Umbilical cord (tissue), 2 donors: ENCODE measurements around the gene USP21. TPM values are rescaled to one million over a fixed set of nuclear protein-coding genes. Genes with fewer than 3 reads are reported as not detected.

Experiments used
- DNase-seq: peaks from one replicate; pipeline ENCODE4 v3.0.0-alpha.2; 2015; ENCODE audit warnings: low spot score
- total RNA-seq: library from RNA; depleted of rRNA; stranded (reverse); fragments of >200 nt; gene quantifications from one replicate; pipeline ENCODE4 v1.2.3, GENCODE V29; 2014; ENCODE audit warnings: low replicate concordance; ENCODE audit not compliant: insufficient read depth

The USP21 gene
- total RNA-seq, 1 donor from 2014 or later: 30.1 TPM

DNA sequence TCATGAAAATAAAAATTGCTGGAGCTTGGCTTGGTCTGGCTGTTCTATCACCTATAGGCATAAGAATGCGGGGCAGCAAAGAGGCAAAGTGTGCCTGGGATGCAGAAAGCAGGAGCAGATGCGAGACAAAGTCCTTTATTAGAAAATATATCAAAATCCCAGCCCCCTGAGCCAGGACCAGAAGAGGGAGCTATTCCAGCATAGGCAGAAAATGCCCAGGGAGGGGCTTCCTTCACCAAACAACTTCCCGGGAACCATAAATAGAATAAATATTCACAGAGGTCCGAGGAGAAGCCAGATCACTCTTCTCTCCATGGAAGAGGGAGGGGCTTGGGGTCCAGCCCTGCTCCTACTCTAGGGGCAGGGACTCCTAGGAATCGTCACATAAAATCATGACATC is 11.9 kb downstream of the USP21 start:
- no peak for DNase-seq

DNA sequence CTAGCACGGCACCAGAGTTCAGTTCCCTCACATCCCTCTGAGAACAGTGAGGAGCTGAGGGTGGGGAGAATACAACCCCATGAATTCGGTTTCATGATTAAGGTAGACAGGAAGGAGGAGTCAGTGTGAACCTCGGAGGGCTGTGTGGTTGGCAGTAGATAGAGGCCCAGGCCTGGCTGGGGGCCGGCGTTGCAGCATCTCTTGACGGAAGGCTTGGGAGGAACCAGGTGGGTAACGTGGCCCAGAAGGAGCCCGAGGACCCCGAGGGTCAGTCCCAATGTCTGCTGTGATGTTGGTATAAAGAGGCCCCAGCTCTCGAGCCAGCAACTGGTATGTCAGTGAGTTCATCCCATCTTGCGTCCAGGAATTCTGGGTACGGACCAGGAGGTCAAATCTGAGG is 12.4 kb downstream of the USP21 start:
- no peak for DNase-seq

DNA sequence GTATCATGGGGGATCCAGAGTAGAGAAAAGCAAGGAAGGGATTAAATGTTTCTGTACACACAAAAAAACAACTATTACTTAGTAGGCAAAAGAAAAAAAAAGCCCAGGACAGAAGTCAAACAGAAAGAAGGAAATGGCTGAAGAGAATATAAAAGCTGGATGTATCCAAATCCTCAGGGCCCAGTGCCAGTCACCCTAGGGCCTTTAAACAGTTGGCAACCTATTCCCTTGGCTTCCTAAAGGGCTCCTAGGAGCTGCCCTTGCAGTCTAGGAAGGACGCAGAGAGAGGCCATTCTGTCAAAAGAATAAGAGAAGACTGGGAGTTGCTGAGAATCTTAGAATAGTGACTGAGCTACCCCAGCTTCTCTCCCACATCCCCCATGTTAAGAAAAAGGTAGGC is 13.0 kb downstream of the USP21 start:
- DNase-seq: no peak

DNA sequence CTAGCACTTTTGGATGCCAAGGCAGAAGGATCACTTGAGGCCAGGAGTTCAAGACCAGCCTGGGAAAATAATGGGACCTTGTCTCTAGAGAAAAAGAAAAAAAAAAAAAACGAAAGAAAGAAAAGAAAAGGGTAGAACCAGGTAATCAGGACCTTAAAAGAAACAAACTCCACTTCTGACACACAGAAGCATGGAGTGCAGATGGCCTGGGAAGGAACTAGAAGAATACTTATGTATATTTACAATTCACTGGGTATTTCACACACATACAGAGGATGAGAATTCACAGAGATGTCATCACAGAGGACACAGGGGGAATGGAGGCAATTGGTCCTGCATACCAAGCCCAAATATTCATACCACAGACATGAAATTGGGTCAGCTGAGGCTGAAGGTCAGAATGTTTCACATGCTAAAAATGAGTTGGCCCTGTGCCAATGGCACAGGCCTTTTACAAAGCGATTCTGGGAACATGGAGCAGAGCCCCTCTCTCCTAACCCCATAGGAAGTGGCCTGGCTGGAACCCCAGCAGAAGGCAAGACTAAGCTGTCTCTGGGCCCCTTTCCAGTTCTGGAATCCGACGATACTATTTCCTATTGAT is 13.6 kb downstream of the USP21 start:
- no peak for DNase-seq

DNA sequence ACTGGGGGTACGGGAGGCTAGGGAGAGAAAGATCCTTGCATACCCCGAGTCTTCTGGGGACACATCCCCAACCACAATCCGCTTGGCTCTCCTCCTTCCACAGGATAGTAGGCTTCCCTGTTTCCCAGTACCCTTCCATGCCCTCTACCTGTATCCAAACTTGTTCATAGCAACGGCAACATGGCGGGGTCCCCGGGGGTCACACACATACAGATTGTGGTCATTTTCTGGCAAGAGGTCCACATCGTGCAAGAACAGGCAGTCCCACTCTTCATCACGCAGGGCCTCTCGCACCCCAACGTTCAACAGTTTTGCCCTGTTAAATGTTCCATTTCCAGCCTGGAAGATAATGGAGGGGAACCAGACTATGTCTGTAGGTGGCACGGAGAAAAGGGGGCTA is 14.4 kb downstream of the USP21 start:
- DNase-seq: no peak

DNA sequence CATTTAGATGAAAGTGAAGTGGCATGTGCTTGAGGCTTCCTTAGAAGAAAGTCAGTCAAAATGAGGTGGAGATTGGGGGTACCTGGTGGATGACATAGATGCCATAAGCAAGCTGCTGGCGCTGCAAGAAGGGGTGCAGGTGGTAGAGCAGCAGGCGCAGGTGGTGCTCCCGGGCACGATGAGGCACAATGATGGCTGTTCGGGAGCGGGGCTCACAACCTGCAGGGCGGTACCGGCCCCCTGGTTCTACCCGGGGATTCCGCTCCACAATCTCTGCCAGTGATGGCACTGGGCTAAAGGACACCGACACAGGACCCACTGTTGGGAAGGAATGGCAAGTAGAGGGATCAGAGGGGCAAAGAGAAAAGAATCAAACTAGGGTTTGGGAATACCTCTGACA is 15.6 kb downstream of the USP21 start:
- no peak for DNase-seq

DNA sequence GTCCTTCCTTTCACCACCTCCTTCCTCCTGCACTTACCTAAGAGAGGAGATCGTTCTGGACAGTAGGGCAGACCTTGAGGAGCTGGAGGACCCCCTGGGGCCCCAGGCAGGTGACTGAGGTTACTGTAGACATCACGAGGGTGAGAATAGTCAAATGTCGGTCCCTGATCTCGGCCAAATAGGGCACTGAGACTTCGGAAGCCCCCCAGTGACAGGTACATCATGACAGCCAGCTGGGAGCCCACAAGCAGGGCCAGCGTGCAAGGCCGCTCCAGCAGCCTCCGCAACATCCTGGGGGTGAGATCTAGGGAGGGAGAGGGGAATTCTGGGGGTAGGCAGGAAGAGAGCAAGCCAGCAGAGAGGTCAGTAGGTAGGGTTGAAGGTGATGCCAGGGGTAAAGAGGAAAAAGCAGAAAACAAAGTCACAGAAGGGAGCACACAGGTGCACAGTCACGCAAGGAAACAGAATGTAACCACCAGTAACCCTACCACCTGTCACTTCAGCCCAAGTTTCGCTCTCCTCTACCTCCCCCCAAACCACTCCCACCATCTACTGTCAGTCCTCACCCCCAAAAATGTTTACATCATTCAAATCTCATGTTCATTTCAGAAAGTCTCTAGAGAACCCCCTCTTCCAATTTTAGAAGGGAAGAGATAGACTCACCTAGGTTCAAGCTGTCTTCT is 16.6 kb downstream of the USP21 start:
- no peak for DNase-seq

DNA sequence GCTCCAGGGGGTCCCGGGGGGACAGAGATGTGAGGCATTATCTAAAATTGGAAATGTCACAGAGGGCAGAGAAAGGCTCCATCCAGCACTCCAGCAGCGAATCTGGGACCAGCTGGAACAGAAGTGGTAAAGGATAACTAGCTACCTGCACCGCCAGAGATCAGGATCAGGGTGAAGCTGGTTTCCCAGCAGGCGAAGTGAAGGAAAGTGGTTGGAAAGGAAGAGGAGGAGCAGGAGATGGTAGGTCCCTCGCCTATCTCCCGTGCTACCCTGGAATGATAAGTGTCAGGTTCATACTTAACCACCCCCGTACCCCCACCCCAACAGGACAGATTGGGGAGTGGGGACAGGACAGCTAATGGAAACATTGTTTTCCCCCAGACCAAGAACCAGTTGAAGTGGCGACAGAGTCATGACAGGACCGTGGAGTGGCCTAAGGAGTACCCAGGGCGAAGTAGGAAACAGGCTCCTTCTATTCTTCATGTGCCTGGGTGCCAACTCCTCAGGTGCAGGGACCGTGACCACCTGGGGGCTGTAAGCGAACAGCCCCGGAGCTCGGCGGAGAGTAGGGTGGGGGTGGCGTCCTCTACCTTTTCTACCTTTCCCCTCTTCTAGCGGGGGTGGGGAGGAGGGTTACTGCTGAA is 17.3 kb downstream of the USP21 start:
- DNase-seq: no peak

DNA sequence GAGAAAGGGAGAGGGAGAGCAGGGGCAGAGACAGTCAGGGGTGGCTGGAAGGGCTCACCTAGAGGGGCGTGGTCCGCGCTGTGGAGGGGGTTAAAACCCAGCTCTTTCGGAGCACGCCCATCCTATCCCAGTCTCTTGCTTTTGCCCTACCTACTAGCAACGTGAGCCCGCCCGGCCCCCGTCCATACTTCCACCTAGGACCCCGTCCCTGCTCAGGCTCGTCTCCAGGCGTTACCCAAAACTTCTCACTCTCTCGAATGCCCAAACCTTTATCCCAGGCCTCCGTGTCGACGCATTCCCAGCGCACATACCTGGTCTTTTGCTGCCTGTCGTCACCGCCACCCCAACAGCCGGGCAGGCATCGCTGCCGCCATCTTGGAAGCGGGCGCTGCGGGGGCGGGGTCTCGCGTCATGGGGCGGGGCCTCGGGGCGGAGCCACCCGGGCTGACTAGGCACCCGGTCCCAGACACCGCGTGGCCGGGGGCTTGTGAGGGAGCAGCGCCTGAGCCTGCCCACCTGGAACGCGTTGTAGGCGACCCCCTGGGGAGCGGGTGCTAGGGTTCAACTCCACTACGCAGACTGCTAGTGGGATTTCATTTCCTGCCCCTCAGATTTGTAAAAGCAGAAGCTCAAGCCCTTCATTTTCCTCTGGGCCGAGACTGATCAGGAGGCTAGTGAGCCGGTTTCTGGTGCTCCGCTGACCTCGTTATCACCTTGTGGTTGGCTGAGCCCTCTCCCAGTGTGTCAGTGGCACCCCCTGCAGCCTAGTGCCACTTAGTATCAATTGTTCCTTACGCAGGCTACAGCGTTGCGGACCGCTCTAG is 18.0 kb downstream of the USP21 start, which contains the start of gene B4GALT3:
Gene B4GALT3, minus strand, starts transcription at position 396 of the 824 bp plus-strand sequence. CDS start 1,447 bp downstream, outside the sequence.
- DNase-seq: peak; percentile 86

DNA sequence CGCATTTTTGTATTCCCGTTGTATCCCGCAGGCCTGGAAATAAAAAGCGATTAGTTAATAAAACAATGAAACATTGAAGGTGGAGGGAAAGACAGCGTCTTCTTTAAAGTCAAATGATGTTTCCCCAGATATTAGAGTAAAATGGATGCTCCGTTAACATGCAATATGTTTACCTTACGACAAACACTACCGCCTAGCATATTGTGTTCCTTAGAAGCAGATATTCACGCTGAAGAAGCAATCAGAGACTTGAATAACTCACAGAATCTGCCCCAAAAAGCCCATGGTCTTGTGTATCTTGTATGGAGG is 18.6 kb downstream of the USP21 start:
- no peak for DNase-seq

DNA sequence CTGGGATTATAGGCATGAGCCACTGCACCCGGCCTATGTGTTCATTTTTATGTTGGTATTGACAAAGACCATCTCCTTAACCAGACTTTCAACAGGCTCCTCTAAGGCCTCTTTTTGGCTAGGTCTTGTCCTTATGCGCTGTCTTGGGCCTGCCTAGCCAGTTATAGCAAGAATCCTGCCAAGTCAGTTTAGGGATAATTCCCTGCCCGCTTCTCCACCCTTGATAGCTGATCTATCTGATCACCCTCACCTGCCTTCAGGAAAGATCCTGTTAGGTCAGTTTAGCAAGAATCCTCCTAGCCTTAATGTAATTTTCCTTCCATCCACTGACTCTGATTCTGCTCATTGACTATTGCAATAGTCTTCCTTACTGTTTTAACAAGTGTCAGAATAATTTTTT is 20.4 kb downstream of the USP21 start:
- no peak for DNase-seq

DNA sequence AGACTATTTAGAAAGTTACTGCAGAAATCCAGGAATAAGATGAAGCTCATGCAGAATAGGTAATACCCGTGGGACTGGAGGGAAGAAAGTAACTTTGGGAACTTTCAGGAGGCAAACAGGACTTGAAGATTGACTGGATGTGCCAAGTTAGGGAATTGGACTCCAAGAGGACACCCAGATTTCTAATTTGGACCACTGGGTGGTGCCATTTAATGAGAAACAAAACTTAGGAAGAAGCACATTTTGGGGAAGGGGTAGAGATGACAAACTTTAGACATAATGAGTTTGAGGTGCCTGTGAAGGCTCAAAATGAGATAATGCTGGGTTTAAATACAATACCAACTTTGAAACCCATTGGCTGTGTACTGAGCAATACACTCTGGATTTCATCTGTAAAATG is 21.3 kb downstream of the USP21 start:
- no peak for DNase-seq

DNA sequence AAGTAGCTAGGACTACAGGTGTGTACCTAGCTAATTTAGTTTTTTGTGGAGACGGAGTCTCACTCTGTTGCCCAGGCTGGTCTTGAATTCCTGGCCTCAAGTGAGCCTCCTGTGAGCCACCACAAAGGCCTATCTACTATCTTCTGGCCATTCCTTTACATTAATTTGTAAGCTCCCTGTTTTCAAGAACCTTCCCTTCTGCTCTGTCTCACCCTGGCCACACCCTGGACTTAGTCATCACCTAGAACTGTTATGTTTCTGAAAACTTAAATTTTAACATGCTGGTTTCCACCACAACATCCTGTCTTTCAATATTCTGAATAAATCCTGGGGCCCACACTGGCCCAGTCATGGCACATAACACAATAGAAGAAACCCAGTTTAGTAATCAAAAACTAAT is 22.9 kb downstream of the USP21 start:
- DNase-seq: no peak

DNA sequence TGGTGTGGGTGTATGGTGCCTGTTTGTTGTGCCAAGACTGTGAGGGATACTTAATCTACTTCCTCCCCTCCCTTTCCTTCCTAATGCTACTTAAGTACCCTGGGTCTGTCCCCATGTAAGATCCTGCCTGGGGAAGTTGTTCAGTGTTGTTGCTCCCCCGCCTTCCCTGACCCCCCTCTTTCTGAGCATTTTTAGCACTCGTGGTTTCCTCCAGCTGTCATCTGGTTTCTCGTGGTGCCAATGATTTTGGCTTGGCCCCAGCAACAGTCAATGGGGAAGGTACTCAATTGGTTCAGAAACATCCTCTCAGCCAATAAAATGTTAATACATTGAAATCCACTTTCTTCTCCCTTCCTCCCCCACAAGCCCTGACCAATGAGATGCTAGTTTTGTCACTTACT is 26.0 kb downstream of the USP21 start:
- DNase-seq: peak; percentile 81

DNA sequence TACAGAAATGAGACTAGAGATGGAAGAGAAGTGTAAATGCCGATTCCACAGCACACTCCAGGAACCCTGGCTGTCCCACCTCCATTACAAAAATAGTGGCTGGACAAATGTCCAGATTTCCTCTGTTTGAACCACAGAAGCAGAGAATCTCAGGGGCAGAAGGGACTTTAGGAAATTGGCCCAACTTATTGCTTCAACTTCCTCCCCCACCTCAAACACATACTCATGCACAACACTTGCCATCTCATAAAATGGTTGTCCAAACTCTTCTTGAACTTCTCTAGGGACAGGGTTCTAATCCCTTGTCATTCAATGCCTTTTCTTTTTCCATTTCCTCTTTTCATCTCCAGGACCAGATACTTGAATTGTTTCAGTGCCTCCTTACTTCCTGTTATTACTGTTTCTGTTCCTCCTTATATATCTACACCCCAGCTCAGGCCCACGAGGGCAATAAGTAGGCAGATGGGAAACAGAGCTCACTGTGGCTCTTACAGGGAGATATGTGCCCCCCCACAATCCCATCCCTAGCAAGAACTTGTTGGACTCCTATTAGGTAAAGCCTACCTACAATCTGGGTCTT is 26.5 kb downstream of the USP21 start:
- peak; percentile 40 for DNase-seq

DNA sequence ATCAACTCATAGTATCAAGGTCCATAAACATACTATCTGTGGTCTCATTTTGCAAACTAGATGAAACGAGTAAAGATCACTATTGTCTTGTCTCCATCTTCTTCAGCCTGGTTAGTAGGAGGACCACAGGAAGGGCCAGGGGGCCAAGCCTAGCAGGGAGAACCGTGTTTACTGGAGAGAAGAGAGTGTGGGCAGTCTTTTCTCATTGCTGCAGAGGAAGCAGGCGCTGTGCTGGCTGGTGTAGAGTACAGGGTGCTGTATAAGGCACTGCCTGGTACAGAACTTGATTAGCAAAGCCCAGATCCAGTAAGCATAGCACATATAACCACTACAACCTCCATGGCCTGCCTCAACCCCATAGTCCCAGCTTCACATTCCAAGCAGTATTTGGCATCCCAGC is 28.0 kb downstream of the USP21 start:
- DNase-seq: no peak

DNA sequence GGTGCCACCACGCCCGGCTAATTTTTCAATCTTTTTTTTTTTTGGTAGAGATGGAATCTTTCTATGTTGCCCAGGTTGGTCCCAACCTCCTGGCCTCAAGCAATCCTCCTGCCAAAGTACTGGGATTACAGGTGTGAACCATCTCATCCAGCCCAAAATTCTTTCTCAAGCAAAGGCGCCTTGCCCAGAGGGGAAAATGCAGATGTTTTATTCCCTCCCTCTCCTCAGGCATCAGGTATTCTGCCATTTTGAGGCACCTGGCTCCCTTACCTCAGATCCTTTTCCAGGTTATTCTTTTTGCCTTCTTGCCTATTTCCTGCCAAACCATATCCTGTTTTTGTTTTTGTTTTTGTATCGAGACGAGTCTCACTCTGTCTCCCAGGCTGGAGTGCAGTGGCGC is 29.1 kb downstream of the USP21 start:
- DNase-seq: no peak

DNA sequence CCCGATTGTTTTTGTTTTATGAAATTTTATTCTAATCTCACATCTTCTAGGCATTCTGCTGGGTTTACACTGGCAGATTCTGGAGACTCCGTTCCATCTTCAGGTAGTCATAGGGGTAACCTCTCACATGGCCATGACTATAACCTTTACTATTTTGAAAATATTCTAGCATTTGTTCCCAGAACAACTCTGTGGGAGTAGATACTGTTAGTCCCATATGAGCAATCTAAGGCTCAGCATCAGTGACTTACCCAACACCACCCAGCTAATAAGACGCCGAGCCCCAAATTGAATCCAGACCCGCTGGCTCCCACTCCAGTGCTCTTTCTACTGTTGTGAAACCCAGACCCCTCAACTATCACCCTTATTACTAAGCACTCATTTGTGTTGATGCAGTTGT is 29.7 kb downstream of the USP21 start:
- no peak for DNase-seq

DNA sequence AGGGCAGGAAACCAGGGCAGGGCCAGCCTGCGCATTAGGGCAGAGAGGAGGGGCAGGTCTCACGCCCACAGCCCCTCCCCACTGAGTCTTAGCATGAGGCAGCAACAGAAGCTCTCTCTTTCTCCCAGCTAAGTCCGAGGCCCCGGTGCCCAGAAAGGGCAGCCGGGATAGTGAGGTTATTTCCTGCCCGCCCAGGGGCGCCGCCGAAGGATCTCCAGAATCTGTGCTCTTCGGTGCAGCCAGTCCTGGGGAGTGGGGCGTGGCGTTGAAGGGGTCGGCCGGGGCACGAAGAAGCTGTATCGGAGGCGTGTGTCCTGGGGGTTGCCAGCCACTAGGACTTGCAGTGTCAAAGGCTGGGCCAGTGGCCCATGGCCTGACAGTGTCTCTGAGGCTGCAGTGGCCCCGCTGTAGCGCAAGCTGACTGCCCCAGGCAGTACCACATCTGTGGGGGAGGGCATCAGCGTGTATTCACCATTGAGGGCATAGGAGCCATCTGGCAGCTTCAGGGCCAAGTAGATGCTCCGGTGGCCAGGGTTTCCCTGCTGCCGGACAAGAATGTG is 31.7 kb downstream of the USP21 start:
- no peak for DNase-seq

DNA sequence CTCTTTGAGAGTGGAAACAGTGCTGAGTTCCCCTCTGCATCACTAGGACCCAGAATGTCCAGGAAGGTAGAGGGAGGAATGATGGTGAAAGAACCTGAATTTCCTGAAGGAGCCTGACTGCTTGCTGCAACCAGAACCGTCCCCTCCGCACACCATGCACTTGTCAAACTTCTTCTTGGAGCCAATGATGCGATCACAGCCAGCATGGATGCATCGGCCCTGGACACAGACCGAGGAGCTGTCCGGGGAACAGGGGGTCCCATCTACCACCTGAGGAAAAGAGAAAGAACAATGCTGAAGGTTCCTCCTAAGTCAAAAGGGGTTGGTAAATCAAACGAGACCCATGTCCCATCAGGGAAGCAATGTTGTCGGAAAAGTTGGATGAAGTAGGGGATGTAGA is 32.7 kb downstream of the USP21 start:
- DNase-seq: no peak
